Mucosa of gallbladder (tissue), 1 donor: ENCODE measurements around the gene PHF24. TPM values are rescaled to one million over a fixed set of nuclear protein-coding genes. Genes with fewer than 3 reads are reported as not detected.
"Not testable (repeated sequence)": the region's sequence is repeated elsewhere in the genome, so short reads cannot be mapped to it uniquely, and the experiment has no call there.

Source experiments
- DNase-seq: peaks from one replicate; pipeline ENCODE4 v3.0.0-alpha.2; 2020; ENCODE audit warnings: low spot score
- total RNA-seq: library from RNA; stranded (reverse); gene quantifications from one replicate; pipeline ENCODE4 v1.2.1, GENCODE V29; 2021
- donor health status: DM: no; HTN: no; CAD: no.

The PHF24 gene
- total RNA-seq: 0.29 TPM

GRCh38 chr9:34957492-34958410, at the start of gene PHF24:
TSS of gene PHF24 (plus strand) at chr9:34958285. CDS start at chr9:34971299, 13,014 bp downstream.
- DNase-seq: no peak

DNA sequence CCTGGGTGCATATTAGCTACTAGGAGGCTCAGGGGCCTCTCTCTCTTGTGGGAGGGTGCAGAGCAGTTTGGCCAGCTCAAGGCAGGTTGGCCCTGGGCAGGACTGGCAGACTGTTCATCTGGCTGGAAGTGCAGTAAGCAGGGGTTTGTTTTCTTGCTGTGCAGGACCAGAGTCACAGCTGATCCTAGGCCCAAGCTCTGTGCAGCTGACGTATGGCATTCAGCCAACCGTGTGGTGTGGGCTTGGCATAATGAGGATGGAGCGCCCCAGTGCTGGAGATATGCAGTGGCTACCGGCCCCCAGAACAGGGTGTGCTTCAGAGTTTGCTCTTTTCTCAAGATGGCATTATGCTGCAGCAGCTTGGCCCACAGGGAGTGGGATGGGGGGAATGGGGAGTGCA, 31.0 kb upstream of the PHF24 start:
- no peak for DNase-seq

GRCh38 chr9:34928921-34929320, 29.2 kb upstream of the PHF24 start:
- DNase-seq: no peak

DNA sequence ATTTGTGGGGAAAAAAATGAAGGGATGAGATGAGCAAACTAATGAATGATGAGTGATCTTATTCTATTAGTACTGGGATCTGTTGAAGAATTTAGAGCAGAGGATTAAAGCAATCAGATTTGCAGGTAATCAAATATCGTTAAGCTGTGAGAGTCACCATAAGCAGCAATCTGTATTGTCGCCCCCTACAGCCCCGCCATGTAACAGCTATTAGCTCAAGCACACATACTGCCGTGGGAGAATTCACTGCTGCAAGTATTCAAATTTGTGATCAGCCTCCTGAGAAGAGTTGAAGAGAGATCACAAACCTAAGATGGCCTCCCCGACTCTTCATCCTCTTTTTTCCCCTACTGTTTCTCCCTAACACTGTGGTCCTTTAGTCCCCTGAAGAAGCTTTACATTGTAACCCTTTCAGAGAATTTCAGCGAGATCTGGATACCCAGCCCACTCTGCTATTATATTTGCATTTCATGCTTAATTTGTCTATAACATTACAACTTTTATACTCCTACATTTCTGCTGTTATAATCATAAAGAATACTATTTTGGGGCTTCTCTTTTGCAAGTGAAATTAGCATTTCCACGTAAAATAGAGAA, 28.5 kb upstream of the PHF24 start:
- DNase-seq: no peak

GRCh38 chr9:34939989-34940388, 18.1 kb upstream of the PHF24 start:
- DNase-seq: not testable (repeated sequence)

DNA sequence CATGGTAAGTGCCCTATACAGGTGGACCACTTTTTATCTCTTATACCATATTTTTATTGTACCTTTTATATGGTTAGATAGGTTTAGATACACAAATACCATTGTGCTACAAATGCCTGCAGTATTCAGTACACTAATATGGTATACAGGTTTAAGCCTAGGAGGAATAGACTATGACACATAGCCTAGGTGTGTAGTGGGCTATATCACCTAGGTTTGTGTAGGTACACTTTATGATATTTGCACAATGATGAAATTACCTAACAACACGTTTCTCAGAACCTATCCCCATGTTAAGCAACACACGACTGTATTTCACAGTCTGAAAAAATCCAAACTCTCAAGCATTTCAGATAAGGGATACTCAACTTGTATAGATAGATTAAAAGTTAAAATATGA, 9.6 kb upstream of the PHF24 start:
- no peak for DNase-seq

- DNase-seq: no peak
These were observed 3.9 kb upstream of the PHF24 start for GRCh38 chr9:34954225-34954624.

DNA sequence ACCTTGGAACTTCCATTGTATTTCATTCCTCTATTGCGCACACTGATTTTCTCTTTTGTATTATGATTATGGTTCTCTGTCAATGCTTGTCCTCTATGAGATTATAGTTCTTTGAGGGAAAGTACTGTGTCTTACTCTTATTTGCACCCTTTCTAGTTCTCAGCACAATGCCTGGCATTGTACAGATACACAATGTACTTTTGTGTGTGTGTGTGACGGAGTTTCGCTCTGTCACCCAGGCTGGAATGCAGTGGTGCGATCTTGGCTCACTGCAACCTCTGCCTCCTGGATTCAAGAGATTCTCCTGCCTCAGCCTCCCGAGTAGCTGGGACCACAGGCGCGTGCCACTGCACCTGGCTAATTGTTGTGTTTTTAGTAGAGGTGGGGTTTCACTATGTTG, 2.0 kb upstream of the PHF24 start:
- DNase-seq: not testable (repeated sequence)

DNA sequence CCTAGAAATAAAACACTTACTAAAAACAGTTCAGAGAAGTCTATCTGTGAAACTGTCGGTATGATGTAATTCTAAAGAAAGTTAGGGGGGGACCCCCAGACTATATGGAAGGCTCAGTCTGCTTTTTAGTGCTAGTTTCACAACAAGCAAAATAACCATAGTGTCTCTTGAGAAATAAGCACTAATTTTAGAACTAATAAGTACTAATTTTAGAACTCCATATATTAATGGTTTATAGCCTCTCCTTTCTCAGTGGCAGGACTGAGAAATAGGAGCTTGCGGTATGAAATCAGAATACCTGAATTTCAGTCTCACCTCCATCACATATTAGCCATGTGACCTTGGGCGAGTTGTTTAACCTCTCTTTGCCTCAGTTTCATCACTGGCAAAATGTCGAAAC, 1.4 kb upstream of the PHF24 start:
- DNase-seq: no peak

DNA sequence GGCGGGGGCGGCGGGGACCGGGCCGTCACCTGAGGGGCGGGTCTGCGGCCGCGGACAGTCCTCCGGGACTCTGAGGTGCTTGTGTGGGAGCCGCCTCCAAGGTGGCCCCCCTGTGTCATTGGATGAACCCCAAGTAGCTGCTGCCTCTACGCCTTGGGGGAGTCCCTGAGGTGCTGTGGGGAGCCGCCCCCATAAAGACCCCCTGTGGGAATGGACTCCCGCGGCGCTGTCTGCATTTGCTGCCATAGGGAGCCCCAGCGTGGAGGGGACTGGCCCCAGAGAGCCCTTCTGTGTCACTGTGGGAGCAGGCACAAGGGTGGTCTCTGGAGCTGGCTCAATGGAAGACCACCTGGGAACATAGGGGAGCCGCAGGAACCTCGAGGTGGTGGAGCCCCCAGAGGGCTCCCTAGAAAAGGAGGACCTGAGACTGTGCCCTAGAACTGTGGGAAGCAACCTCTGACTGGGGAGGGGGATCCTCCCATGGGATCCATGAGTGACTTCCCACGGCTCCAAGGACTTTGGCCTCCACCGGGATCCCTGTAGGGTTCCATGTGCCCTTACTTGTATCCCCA, 412 bp downstream of the PHF24 start:
- no peak for DNase-seq

DNA sequence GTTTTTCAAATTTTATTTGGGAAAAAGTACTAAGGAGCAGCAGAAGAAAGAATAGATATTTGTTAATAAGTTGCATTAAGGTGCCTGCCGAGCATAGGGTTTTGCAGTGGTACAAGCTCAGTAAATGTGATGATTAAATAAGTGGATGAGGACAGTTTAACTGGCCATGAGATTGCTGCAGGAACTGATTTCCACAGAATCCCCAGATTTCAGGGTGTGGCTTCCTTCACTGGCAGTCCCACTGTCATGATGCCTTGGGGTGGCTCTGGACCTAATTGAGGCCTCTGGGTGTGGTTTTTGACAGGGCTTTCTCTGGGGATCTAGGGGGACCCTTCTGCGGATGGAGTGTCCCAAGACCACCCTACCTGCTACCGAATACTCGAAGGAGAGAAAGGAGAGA, 1.4 kb downstream of the PHF24 start:
- no peak for DNase-seq

- no peak for DNase-seq
These were observed 3.7 kb downstream of the PHF24 start for GRCh38 chr9:34961574-34962490.

DNA sequence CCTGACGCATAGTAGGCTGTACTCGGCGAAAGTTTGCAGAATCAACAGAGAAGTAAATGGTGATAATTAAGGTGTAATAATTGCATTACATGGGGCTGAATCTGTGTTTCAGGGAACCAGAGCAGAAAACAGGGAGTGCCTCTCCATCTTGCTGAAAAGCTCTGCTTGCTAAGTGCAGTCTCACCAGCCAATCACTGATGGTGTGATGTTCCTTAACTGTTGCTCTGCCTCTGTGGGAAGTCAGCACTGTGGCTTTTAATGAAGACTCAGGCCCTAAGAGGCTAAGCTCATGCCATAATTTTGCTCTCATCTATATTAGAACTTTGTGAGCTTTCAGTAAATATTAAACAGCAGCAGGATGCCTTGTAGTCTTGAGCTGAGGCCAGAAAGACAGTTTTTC, 4.5 kb downstream of the PHF24 start:
- DNase-seq: no peak

GRCh38 chr9:34963552-34963951, 5.5 kb downstream of the PHF24 start:
- DNase-seq: no peak

GRCh38 chr9:34964458-34964857, 6.4 kb downstream of the PHF24 start:
- DNase-seq: no peak

GRCh38 chr9:34971146-34971811, 13.2 kb downstream of the PHF24 start:
- no peak for DNase-seq

DNA sequence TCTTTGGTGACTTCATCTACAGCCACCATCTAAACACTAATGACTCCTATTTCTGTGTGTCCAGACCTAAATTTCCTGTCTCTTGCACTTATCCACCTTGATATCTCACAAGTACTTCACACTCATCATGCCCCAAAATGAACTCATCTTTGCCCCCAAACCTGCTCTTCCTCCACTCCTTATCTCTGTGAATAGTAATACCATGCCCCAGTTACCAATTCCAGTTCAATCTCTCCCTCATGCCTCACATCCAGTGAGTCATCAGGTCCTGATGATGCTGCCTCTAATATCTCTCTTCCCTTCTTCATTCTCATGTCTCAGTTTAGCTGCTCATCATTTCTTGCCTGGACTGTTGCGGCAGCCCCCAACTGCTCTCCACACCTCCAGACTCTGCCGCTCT, 16.6 kb downstream of the PHF24 start:
- no peak for DNase-seq

DNA sequence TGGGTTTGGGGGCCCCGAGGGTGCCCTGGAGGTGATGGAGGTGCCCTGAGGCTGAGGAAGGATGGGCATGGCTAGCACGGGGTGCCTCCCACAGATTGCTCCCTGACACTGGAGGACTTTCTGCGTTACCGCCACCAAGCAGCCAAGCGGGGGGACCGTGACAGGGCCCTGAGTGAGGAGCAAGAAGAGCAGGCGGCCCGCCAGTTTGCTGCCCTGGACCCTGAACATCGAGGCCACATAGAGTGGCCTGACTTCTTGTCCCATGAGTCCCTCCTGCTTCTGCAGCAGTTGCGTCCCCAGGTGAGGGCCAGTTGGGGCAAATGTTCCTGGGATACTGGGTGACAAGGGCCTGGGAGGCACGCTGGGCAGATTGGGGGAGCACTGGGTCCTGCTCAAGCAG, 18.4 kb downstream of the PHF24 start:
- no peak for DNase-seq

DNA sequence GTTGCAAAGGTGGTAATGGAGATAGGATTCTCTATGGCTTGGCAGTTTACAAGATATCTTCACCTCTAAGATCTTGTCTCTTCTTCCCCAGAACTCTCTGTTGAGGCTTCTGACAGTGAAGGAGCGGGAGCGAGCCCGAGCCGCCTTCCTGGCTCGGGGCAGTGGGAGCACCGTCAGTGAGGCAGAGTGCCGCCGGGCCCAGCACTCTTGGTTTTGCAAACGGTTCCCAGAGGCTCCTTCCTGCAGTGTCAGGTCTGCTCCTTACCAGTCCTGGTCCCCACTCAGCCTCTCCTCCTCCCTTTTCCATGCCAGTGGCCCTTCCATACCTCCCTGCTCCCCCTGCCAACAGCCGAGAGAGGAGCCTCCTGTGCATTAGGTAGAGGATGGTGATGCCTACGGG, 18.9 kb downstream of the PHF24 start:
- no peak for DNase-seq

DNA sequence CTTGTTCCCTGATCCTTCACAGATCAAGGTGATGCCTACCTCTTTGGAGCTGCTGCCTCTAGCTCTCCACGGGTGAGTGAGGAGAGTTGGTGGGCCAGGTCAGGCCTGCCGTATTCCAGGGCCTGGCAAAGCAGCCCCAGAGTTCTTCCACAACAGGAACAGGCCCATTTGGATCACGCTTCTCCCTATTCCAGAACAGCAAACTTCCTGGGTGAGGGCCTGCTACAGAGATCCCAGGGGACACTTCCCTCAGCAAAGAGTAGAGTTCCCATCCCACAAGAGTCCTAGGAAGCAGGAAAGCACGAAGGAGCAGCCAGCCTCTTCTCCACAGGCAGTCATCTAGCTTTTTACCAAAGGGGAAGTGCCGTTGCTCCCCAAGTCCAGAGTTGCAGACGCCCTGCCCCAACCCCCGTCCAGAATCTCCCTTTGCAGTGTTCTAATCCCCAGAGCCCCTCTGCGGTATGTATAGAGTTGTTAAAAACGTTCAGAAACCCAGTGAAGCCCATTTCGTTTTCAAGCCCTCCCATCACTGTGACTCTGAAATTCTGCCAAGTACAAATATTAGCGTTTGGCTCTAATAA, 22.2 kb downstream of the PHF24 start:
- DNase-seq: no peak

DNA sequence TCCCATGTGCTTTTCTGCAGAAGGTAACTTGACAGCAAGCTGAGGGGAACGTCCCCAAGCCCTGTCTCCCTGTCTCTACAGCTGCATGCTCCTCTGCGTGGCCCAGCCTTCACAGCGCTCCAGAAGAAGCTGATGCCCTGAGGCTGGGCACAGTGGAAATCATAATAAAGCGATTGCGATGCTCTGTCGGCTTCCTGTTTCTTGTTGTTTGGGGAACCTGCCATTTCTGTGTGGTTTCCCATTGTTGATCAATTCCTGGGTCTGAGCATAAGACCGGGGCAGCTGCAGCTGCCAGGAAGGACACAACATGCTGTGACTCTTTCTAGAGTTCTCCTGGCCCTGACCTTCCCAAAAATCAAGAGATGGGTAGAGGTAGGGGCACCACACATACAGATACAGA, 24.3 kb downstream of the PHF24 start:
- no peak for DNase-seq
